Cardiac fibroblast (primary cell): ENCODE data around the gene MYF6.
"Not testable (repeated sequence)": the region's sequence is repeated elsewhere in the genome, so short reads cannot be mapped to it uniquely, and the experiment has no call there.

Source experiments
- DNase-seq, 2 donors: peaks; one replicate each; pipeline versions ENCODE4 v3.0.0 to v3.0.0-alpha.2; 2010; ENCODE audit warnings: low read depth in 2 of 2
- H3K4me3 ChIP-seq, 2 donors: replicated peaks in 1 of 2; 1 replicate in 1 of 2; 2 replicates in 1 of 2; pipeline ENCODE4 v1.5.1; 2011; ENCODE audit warnings: low read depth in 2 of 2, low read length in 2 of 2, mild to moderate bottlenecking in 2 of 2, moderate library complexity in 1 of 2
- TF ChIP-seq, protein P1 (sequence below): IDR thresholded peaks from one replicate; pipeline ENCODE4 v1.5.1; 2011; ENCODE audit warnings: low read depth, mild to moderate bottlenecking, low read length, inconsistent platforms

The MYF6 gene

DNA sequence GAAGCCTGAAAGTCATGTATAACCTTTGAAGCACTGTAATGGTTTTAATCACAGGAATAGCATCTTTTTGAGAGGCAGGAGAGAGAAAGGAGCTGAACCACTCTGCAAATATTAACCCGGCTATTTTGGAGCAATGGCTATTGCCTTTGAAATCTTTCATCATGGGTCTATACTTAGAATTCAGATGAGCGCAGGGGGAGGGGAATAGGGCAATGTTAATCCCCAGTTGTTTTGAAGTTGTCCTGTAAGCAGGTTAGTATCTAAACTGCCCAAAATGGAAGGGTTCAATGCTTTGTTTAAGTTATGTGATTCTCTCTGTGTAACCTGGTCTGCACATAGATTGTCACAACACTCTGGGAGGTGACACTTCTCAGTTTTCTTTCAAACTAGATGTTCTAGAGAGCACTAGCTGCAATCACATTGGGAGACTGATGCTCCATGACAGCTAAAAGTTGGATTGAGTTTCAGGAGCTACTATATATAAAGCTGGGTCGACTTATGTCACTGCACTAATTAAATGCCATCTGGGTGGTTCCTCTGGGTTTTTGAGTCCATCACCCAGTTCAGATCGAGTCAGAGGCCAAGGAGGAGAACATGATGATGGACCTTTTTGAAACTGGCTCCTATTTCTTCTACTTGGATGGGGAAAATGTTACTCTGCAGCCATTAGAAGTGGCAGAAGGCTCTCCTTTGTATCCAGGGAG is at the start of gene MYF6:
TSS of gene MYF6 (plus strand) at position 509 of the 704 bp plus-strand sequence. CDS start at position 595, 86 bp downstream.
- no peak for DNase-seq
- peak within 1 kb of the TSS in 1 of 2 donors; percentile 27 for H3K4me3 ChIP-seq
- TF ChIP-seq, protein P1, sequence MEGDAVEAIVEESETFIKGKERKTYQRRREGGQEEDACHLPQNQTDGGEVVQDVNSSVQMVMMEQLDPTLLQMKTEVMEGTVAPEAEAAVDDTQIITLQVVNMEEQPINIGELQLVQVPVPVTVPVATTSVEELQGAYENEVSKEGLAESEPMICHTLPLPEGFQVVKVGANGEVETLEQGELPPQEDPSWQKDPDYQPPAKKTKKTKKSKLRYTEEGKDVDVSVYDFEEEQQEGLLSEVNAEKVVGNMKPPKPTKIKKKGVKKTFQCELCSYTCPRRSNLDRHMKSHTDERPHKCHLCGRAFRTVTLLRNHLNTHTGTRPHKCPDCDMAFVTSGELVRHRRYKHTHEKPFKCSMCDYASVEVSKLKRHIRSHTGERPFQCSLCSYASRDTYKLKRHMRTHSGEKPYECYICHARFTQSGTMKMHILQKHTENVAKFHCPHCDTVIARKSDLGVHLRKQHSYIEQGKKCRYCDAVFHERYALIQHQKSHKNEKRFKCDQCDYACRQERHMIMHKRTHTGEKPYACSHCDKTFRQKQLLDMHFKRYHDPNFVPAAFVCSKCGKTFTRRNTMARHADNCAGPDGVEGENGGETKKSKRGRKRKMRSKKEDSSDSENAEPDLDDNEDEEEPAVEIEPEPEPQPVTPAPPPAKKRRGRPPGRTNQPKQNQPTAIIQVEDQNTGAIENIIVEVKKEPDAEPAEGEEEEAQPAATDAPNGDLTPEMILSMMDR, result no peak

GRCh38 chr12:80659512-80660063 is 47.8 kb upstream of the MYF6 start:
- DNase-seq, result no peak
- no peak overlapping the region for H3K4me3 ChIP-seq
- TF ChIP-seq, protein P1, result no peak

GRCh38 chr12:80662586-80662985 is 44.8 kb upstream of the MYF6 start:
- H3K4me3 ChIP-seq, result no peak overlapping the region
- no peak for DNase-seq
- TF ChIP-seq, protein P1, result no peak

GRCh38 chr12:80670214-80670613 is 37.2 kb upstream of the MYF6 start:
- H3K4me3 ChIP-seq, result no peak overlapping the region
- DNase-seq, result no peak
- TF ChIP-seq, protein P1, result no peak

GRCh38 chr12:80676042-80676636 is 31.3 kb upstream of the MYF6 start:
- DNase-seq, result peak; percentile 29 to 43
- not testable (repeated sequence) for H3K4me3 ChIP-seq

DNA sequence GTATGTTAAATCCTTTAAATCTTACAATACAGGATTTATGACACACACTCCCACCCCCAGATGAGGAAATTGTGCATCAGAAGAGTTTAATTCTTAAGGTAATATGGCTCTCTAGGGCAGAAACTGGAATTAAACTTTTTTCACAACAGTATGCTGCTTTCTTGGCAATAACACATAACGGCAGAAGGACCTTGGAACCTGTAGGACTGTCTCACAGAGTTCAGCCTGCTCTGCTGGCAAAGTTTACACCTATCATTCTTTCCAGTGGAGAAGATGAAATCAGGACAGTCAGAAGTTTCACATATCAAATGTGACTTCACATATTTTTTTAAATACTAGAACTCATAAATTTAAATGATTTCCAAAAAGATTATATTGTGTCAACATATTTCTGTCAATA is 30.6 kb upstream of the MYF6 start:
- DNase-seq, result no peak
- TF ChIP-seq, protein P1, result no peak
- no peak overlapping the region for H3K4me3 ChIP-seq

DNA sequence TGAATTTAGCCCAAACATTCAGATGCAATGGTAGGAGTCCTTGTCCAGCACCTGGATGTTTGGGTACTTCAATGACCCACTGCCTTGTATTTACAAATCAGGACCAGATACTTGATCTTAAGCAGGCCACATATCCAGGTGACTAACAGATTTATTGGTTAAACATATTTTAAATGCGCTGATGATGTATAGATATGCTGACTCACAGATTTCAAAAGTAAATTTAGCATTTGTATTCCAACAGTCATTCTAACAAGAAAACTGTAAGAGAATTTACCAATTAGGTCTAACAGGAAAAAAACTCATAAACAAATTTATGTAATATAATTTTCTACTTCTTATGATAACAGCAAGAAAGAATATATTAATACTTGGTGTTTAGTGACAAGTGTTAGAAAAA is 29.4 kb upstream of the MYF6 start:
- TF ChIP-seq, protein P1, result no peak
- no peak for DNase-seq
- H3K4me3 ChIP-seq, result no peak overlapping the region
